ENCODE measurements around the gene PTH2.
"Not testable (repeated sequence)": the region's sequence is repeated elsewhere in the genome, so short reads cannot be mapped to it uniquely, and the experiment has no call there.

PTH2 gene, protein sequence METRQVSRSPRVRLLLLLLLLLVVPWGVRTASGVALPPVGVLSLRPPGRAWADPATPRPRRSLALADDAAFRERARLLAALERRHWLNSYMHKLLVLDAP

DNA sequence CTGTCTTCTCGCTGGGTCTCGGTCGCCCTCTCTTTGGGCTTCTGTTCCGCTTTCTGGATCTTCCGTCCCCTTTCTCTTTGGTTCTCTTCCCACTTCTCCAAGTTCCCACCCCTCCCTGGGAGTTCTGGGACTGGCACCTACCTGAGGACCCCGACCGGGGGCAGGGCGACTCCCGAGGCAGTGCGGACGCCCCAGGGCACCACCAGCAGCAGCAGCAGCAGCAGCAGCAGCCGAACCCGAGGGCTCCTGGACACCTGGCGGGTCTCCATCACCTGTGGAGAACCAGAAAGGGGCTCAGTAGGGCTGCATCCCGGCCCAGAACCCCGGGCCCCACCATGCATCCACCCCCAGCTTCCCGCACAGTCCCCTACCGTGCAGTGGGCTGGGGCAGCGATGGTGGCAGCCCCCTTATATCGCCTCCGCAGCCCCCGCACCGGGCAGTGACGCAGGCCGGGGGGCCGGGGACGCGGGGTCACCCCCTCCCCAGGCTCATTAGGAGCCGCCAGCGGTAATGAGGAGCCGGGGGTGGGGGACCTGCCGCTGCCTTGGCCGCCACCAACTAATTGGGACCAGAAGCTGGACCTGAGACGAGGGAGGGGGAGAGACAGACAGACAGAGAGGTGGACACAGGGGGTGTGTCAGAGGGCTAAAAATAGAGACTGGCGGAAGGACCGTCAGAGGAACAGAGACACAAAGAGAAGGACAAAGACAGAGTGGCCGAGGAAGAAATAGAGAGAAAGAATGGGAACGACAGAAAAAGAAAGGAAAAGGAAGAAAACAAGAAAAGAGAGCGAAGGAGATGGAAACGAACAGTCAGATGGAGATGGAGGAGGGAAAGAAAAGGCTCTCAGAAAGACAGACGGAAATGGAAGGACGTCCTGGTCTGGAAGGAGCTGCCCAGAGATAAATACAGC lies at the start of gene PTH2:
TSS of gene PTH2 (minus strand) at position 371 of the 914 bp plus-strand sequence. CDS start at position 269, 102 bp downstream.
- DNase-seq (ENCODE audit: low read depth in 2 of 2) = no peak

DNA sequence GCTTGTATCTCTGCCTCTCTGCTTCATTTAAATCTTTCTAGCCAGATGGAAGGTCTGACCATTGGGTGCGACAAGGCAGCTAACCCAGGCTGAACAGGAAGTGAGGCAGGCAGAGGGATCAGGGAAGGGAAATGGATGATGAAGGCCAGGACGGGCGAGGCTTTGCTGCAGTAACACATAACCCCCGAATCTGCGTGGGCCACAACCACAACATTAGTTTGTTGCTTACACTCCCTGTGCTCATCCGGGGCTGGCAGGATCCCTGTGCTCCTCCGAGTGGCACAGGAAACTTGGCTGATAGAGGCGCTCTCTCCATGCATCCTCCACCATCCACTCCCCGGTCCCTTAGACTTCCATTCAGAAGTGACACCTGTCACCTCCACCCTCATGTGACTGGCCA lies 49.7 kb upstream of the PTH2 start:
- DNase-seq (ENCODE audit: low read depth in 2 of 2) = no peak

GRCh38 chr19:49470615-49470978 lies 47.4 kb upstream of the PTH2 start:
- no peak for DNase-seq (ENCODE audit: low read depth in 2 of 2)

DNA sequence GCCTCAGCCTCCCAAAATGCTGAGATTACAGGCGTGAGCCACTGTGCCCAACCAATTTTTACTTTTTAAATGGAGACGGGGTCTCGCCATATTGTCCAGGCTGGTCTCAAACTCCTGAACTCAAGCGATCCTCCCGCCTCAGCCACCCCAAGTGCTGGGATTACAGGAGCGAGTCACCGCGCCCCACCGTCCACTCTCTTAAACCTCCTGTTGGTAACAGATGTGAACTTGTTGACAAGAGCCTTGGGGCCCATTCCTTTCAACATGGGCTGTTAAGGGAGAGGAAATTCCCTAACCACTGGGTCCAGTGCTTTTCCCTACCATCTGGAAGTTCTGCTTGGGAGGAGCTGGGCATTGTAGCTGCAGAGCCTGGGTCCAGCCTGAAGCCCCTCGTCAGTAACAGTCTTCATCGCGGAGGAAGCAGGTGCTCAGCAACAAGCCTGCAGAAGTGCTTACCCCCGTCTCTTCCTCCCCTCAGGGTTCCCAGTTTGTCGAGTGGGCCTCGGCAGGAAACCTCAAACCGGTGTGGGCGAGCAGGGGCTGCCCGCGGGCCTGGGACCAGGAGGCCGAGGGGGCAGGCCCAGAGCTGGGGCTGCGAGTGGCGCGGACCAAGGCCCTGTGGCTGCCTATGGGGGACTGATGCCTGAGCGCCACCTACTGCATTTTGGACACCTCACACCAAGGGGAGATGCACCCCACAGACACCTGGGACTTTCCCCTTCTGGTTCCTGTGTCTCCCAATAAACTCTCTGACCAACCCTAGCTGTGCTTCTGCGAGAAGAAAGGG lies 46.8 kb upstream of the PTH2 start:
- DNase-seq (ENCODE audit: low read depth in 2 of 2) = no peak

DNA sequence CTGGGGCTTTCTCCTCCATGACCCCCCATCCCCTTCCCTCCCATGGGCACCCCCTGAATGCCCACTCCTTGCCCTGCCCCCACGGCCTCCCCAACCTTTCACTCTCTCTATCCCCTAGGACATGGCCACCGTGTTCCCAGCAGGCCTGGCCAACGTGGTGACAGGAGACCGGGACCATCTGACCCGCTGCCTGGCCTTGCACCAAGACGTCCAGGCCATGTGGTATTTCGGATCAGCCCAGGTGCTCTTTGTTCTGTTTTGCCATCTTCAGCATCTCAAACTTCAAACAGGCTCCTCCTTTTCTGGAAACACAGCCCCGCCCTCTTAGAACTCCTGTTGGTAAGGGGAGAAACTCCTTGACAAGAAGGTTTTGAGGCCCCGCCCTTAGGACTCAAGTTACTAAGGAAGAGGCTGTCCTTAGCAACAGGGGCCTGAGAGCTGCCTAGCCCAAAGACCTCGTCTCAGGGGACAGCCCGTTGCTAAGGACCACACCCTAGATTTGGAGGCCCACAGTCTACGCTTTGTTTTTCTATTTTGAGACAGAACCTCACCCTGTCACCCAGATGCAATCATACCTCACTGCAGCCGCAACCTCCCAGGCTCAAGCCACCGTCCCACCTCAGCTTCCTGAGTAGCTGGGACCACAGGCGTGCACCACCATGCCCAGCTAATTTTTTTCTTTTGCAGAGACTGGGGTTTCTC lies 45.7 kb upstream of the PTH2 start:
- no peak for DNase-seq (ENCODE audit: low read depth in 2 of 2)

DNA sequence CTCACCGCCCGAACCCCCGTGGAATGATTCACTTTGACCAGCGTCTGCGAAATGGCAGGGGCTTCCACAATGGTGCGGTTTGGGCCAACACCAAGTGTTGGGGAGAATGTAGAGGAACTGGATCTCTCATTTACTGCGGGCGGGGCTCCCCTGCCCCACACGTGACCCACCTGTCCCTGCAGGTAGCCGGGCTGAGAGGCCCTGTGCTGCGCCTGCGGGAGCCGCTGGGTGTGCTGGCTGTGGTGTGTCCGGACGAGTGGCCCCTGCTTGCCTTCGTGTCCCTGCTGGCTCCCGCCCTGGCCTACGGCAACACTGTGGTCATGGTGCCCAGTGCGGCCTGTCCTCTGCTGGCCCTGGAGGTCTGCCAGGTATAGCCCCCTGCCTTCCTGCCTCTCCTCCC lies 45.0 kb upstream of the PTH2 start:
- no peak for DNase-seq (ENCODE audit: low read depth in 2 of 2)

DNA sequence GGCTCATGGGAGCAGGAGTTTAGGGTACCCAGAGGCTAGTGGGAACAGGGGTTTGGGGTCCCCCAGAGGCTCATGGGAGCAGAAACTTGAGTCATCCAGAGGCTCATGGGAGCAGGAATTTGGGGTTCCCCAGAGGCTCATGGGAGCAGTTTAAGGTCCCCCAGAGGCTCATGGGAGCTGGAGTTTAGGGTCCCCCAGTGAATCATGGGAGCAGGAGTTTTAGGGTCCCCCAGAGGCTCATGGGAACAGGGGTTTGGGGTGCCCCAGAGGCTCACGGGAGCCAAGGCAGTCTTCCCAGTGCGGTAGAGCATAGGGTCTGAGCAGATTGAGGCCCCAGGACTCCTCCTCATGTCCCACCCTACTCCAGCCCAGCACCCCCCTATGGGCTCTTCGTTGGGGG lies 42.1 kb upstream of the PTH2 start:
- DNase-seq (ENCODE audit: low read depth in 2 of 2) = no peak

DNA sequence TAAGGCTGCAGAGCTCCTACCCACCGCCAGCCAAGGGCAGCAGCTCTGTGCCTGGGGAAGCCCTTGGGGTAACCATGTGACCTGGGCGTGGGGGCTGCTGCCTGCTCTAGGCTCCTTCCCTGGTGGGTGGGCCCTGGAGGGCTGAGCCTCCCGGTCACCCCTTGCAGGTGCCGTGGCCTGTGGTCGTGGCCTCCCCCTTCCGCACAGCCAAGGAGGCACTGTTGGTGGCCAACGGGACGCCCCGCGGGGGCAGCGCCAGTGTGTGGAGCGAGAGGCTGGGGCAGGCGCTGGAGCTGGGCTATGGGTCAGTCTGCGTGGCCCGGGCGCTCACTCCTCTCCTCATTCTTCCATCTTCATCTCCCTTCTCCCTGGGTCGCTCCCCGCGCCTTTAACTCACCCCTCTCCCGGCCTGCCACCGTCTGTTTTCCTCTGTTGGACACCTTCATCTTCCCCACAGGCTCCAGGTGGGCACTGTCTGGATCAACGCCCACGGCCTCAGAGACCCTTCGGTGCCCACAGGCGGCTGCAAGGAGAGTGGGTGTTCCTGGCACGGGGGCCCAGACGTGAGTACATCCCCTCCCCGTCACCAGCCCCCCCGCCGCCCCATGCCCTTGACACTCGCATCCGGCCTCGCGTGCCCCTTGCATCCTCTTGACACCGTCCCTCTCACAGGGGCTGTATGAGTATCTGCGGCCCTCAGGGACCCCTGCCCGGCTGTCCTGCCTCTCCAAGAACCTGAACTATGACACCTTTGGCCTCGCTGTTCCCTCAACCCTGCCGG lies 40.9 kb upstream of the PTH2 start:
- DNase-seq (ENCODE audit: low read depth in 2 of 2) = no peak

- DNase-seq (ENCODE audit: low read depth in 2 of 2) = no peak
Measured at GRCh38 chr19:49462492-49462891, 39.3 kb upstream of the PTH2 start.

GRCh38 chr19:49461656-49462055 lies 38.4 kb upstream of the PTH2 start:
- DNase-seq (ENCODE audit: low read depth in 2 of 2) = no peak

DNA sequence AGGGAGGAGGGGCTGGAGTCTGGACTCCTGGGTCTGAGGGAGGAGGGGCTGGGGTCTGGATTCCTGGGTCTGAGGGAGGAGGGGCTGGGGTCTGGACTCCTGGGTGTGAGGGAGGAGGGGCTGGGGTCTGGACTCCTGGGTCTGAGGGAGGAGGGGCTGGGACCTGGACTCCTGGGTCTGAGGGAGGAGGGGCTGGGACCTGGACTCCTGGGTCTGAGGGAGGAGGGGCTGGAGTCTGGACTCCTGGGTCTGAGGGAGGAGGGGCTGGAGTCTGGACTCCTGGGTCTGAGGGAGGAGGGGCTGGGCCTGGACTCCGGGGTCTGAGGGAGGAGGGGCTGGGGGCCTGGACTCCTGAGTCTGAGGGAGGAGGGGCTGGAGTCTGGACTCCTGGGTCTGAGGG lies 37.9 kb upstream of the PTH2 start:
- DNase-seq (ENCODE audit: low read depth in 2 of 2) = not testable (repeated sequence)

GRCh38 chr19:49459388-49459787 lies 36.1 kb upstream of the PTH2 start:
- DNase-seq (ENCODE audit: low read depth in 2 of 2) = no peak

GRCh38 chr19:49458567-49458903 lies 35.3 kb upstream of the PTH2 start:
- DNase-seq (ENCODE audit: low read depth in 2 of 2) = no peak

DNA sequence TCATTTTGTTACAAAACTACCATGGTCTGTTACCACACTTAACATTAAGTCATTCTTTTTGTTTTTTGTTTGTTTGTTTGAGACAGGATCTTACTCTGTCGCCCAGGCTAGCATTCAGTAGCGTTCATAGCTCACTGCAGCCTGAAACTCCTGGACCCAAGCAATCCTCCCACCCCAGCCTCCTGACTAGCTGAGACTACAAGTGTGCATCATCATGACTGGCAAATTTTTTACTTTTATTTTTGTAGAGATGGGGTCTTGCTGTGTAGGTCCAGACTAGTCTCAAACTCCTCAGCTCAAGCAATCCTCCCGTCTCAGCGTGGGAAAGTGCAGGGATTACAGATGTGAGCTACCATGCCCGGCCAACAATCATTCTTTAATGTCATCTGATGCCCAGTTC lies 33.1 kb upstream of the PTH2 start:
- no peak for DNase-seq (ENCODE audit: low read depth in 2 of 2)

- DNase-seq (ENCODE audit: low read depth in 2 of 2) = no peak
Measured at GRCh38 chr19:49455773-49456172, 32.5 kb upstream of the PTH2 start.

DNA sequence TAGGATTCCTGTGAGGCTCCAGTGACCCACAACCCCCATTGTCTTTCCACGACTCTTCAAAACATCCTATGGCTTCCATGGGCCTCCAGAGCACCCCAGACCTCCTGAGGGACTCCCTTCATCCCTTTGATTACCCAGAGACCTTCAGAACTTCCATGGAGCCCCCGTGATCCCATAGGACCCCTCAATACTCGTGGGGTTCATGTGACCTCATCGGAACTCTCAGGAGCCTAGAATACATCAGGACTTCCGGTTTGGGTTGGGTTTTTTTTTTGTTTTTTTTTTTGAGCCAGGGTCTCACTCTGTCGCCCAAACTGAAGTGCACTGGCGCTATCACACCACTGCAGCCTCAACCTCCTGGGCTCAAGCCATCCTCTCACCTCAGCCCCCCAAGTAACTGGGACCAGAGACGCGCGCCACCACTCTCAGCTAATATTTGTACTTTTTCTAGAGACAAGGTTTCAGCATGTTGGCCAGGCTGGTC lies 30.6 kb upstream of the PTH2 start:
- DNase-seq (ENCODE audit: low read depth in 2 of 2) = no peak

DNA sequence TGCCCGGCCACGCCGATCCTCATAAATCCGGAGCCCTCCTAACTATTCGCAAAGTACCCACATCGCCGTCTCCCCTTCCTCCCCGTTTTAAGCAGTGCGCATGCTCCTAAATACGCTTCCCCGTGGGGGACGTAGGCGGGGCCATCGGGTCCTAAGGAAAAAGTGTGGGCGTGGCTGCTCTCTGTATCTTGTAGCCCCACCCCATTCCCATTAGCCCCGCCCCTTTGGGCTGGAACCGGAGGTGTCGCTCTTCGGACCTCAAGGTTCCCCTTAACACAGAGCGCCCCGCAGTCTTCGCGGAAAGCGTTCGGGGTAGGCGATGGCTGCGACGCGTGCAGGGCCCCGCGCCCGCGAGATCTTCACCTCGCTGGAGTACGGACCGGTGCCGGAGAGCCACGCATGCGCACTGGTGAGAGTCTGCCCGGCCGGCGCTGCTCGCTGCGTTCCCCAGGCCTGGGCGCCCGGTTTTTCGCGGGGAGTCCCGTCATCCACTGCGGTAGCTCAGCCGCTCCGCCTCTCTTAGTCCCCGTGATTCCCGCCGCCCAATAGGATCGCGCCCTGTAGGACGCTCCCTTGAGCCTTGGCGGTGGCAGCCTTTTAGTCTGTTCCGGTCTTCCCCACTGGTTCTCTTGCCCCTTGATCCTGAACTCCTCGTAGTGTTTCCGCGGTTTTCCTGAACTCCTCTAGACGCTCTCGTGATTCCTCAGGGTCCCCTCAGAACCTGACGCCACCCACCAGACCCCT lies 29.9 kb upstream of the PTH2 start, which contains the start of gene ALDH16A1:
TSS of gene ALDH16A1 (plus strand) at position 213 of the 744 bp plus-strand sequence. CDS start at position 320, 107 bp downstream.
- DNase-seq (ENCODE audit: low read depth in 2 of 2) = peak; percentile 93 to 94

DNA sequence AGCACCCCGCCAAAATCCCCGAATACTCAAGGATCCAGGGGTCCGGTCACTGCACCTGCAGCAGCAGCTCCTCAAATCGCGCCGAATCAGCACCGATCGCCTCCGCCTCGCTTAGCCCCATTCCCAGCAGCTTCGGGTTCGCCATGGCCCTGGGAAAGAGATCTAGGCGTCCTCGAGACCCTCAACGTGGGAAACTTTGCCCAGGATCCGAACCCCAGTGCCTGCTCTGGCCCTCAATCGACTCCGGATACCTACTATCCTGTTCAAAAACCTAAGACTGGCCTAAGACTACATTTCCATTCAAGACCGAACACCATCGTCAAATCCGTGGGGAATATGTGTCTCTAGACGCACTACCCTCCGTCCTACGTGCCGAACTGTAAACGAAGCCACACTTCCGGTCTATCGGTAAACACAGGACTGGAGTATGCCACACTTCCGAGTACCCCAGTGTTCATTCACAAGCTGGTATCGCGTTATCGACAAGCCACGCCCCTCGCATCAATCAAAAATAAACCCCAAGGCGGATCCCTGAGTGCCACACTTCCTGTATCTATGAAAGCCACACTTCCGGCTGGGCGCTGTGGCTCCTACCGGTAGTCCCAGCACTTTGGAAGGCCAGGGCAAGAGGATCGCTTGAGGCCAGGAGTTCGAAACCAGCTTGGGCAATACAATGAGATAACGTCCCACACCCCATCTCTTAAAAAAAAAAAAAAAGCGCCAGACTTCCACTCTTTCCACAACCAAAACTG lies 28.4 kb upstream of the PTH2 start, which contains the start of gene PIH1D1:
TSS of gene PIH1D1 (minus strand) at position 385 of the 752 bp plus-strand sequence. CDS start at position 145, 240 bp downstream.
- DNase-seq (ENCODE audit: low read depth in 2 of 2) = peak; percentile 98

GRCh38 chr19:49450405-49450804 lies 27.2 kb upstream of the PTH2 start:
- no peak for DNase-seq (ENCODE audit: low read depth in 2 of 2)

- DNase-seq (ENCODE audit: low read depth in 2 of 2) = no peak
Measured at GRCh38 chr19:49448432-49448786, 25.2 kb upstream of the PTH2 start.

Measured in fibroblast of skin of left biceps (primary cell).